H9 (cell line): ENCODE results near the gene TRIM60. TPM values are rescaled to one million over a fixed set of nuclear protein-coding genes. Genes with fewer than 3 reads are reported as not detected.

Experiments used
- DNase-seq: peaks from one replicate; pipeline ENCODE4 v3.0.0-alpha.2; 2017
- H2AFZ ChIP-seq: one replicate; pipeline ENCODE4 v1.6.1; 2013; ENCODE audit warnings: mild to moderate bottlenecking, low read length, control low read depth, moderate library complexity
- H2AK5ac ChIP-seq: 2 replicates; pipeline ENCODE4 v1.6.1; 2013; ENCODE audit warnings: low read length, control low read depth, mixed read lengths; ENCODE audit not compliant: insufficient read length
- H2BK120ac ChIP-seq: one replicate; pipeline ENCODE4 v1.6.1; 2013; ENCODE audit warnings: low read depth, mild to moderate bottlenecking, low read length, control low read depth, inconsistent platforms; ENCODE audit not compliant: poor library complexity, severe bottlenecking
- H2BK12ac ChIP-seq: 2 replicates; pipeline ENCODE4 v1.6.1; 2013; ENCODE audit warnings: low read length, control low read depth, mixed read lengths, low read depth; ENCODE audit not compliant: insufficient read length
- H2BK15ac ChIP-seq: 2 replicates; pipeline ENCODE4 v1.6.1; 2013; ENCODE audit warnings: low read depth, low read length, control low read depth
- H2BK20ac ChIP-seq: one replicate; pipeline ENCODE4 v1.6.1; 2013; ENCODE audit warnings: low read depth, mild to moderate bottlenecking, low read length, control low read depth, inconsistent platforms; ENCODE audit not compliant: poor library complexity, severe bottlenecking
- H2BK5ac ChIP-seq: 2 replicates; pipeline ENCODE4 v1.6.1; 2013; ENCODE audit warnings: low read length, control low read depth, mixed read lengths; ENCODE audit not compliant: insufficient read length
- H3K14ac ChIP-seq: 2 replicates; pipeline ENCODE4 v1.6.1; 2013; ENCODE audit warnings: low read length, control low read depth; ENCODE audit not compliant: insufficient read depth
- H3K18ac ChIP-seq: 2 replicates; pipeline ENCODE4 v1.6.1; 2013; ENCODE audit warnings: low read depth, mild to moderate bottlenecking, mixed read lengths, low read length, control low read depth; ENCODE audit not compliant: insufficient read length
- H3K23ac ChIP-seq: 2 replicates; pipeline ENCODE4 v1.6.1; 2013; ENCODE audit warnings: low read length, control low read depth, mixed read lengths, low read depth; ENCODE audit not compliant: insufficient read length
- H3K23me2 ChIP-seq: 2 replicates; pipeline ENCODE4 v1.6.1; 2013; ENCODE audit warnings: low read depth, mild to moderate bottlenecking, mixed read lengths, low read length, control low read depth; ENCODE audit not compliant: insufficient read length, poor library complexity, severe bottlenecking
- H3K27ac ChIP-seq: 2 replicates; pipeline ENCODE4 v1.5.1; 2013; ENCODE audit warnings: low read length, control low read depth, mixed read lengths, low read depth; ENCODE audit not compliant: insufficient read length
- H3K27me3 ChIP-seq: 2 replicates; pipeline ENCODE4 v1.6.1; 2013; ENCODE audit warnings: low read length, control low read depth, inconsistent platforms; ENCODE audit not compliant: insufficient read depth
- H3K4ac ChIP-seq: 2 replicates; pipeline ENCODE4 v1.6.1; 2013; ENCODE audit warnings: low read depth, mild to moderate bottlenecking, control low read depth, inconsistent platforms, low read length, moderate library complexity
- H3K4me1 ChIP-seq: 2 replicates; pipeline ENCODE4 v1.6.1; 2013; ENCODE audit warnings: low read length, control low read depth, inconsistent platforms; ENCODE audit not compliant: insufficient read depth
- H3K4me2 ChIP-seq: 2 replicates; pipeline ENCODE4 v1.6.1; 2013; ENCODE audit warnings: low read length, control low read depth, mixed read lengths; ENCODE audit not compliant: insufficient read length, insufficient read depth
- H3K56ac ChIP-seq: 2 replicates; pipeline ENCODE4 v1.6.1; 2013; ENCODE audit warnings: low read depth, mild to moderate bottlenecking, mixed read lengths, low read length, control low read depth; ENCODE audit not compliant: insufficient read length
- H3K79me1 ChIP-seq: 2 replicates; pipeline ENCODE4 v1.6.1; 2013; ENCODE audit warnings: low read depth, mild to moderate bottlenecking, moderate library complexity, low read length, control low read depth, inconsistent platforms; ENCODE audit not compliant: insufficient read depth, poor library complexity, severe bottlenecking
- H3K79me2 ChIP-seq: 2 replicates; pipeline ENCODE4 v1.6.1; 2013; ENCODE audit warnings: low read length, control low read depth, inconsistent platforms; ENCODE audit not compliant: insufficient read depth
- H3K9ac ChIP-seq: 2 replicates; pipeline ENCODE4 v1.6.1; 2013; ENCODE audit warnings: low read length, control low read depth, mixed read lengths; ENCODE audit not compliant: insufficient read length; ENCODE audit errors: extremely low read depth
- H3K9me3 ChIP-seq: one replicate; pipeline ENCODE4 v1.6.1; 2013; ENCODE audit warnings: low read depth, low read length, inconsistent platforms; ENCODE audit not compliant: control insufficient read depth
- H3T11ph ChIP-seq: one replicate; pipeline ENCODE4 v1.6.1; 2013; ENCODE audit warnings: mild to moderate bottlenecking, low read length, control low read depth, inconsistent platforms
- H4K20me1 ChIP-seq: one replicate; pipeline ENCODE4 v1.6.1; 2013; ENCODE audit not compliant: control insufficient read depth, insufficient read length, insufficient read depth
- H4K5ac ChIP-seq: 2 replicates; pipeline ENCODE4 v1.6.1; 2013; ENCODE audit warnings: low read depth, mild to moderate bottlenecking, mixed read lengths, low read length, control low read depth; ENCODE audit not compliant: insufficient read length
- H4K8ac ChIP-seq: replicated peaks from 2 replicates; pipeline ENCODE4 v1.6.1; 2013; ENCODE audit warnings: low read length, control low read depth, mixed read lengths, low read depth; ENCODE audit not compliant: insufficient read length
- H4K91ac ChIP-seq: 2 replicates; pipeline ENCODE4 v1.6.1; 2013; ENCODE audit warnings: low read depth, mild to moderate bottlenecking, moderate library complexity, mixed read lengths, low read length, control low read depth; ENCODE audit not compliant: insufficient read length
- H3K27ac Mint-ChIP-seq, 3 experiments: 2 replicates in 2 of 3; 3 replicates in 1 of 3; pipeline ENCODE4 v1.8.0; 2020 to 2021; ENCODE audit warnings: mixed read lengths in 3 of 3, mild to moderate bottlenecking in 1 of 3, moderate library complexity in 1 of 3
- H3K27me3 Mint-ChIP-seq: 2 replicates; pipeline ENCODE4 v1.8.0; 2021; ENCODE audit warnings: low read depth, mild to moderate bottlenecking, moderate library complexity, mixed read lengths
- H3K36me3 Mint-ChIP-seq, 3 experiments: 2 replicates in 2 of 3; 3 replicates in 1 of 3; pipeline ENCODE4 v1.8.0; 2020 to 2021; ENCODE audit warnings: low read depth in 3 of 3, mixed read lengths in 3 of 3; ENCODE audit not compliant: insufficient read depth in 1 of 3
- H3K4me1 Mint-ChIP-seq, 2 experiments: 2 replicates each; pipeline ENCODE4 v1.8.0; 2020; ENCODE audit warnings: mixed read lengths in 2 of 2
- H3K4me3 Mint-ChIP-seq, 2 experiments: 2 replicates in 1 of 2; 3 replicates in 1 of 2; pipeline ENCODE4 v1.8.0; 2020 to 2021; ENCODE audit warnings: mild to moderate bottlenecking in 2 of 2, mixed read lengths in 2 of 2, moderate library complexity in 1 of 2
- H3K9me3 Mint-ChIP-seq, 2 experiments: 2 replicates in 1 of 2; 3 replicates in 1 of 2; pipeline ENCODE4 v1.8.0; 2020; ENCODE audit warnings: mild to moderate bottlenecking in 2 of 2, mixed read lengths in 2 of 2, moderate library complexity in 1 of 2
- CTCF ChIP-seq: fragments of 200-600 bp; sonication (generic); conservative IDR thresholded peaks from 3 replicates; pipeline ENCODE4 v1.8.0; 2021; ENCODE audit warnings: antibody characterized with exemption, mild to moderate bottlenecking
- WGBS: extraction: QIAGEN DNeasy Blood & Tissue Kit; methylation state at CpG from one replicate; pipeline ENCODE4 v1.1.7; 2013; ENCODE audit warnings: missing lambda C conversion rate, low lambda C conversion rate, mixed read lengths; ENCODE audit not compliant: insufficient read length; ENCODE audit errors: extremely low coverage; 5-methylcytosine and 5-hydroxymethylcytosine counted together
- total RNA-seq: library from RNA; stranded (reverse); gene quantifications from 2 replicates; pipeline ENCODE4 v1.2.1, GENCODE V29; 2021

Gene TRIM60
- total RNA-seq, 1 experiment from 2014 or later: not detected

- no peak overlapping the region for H3K23ac ChIP-seq
- no peak overlapping the region for H4K8ac ChIP-seq
- no peak overlapping the region for H2AFZ ChIP-seq
- H3K4me2 ChIP-seq: no peak overlapping the region
- H3K18ac ChIP-seq: no peak overlapping the region
- Mint-ChIP-seq H3K27ac (no peak overlapping the region), H3K9me3 (no peaks in the 10 kb centered on the region), H3K4me3 (no peak overlapping the region), H3K36me3 (no peaks in the 10 kb centered on the region), H3K27me3 (peaks cover 4% of the 10 kb centered on the region; the same call in 1 of the 2 replicates), H3K4me1 (peaks cover 9 to 11% of the 10 kb centered on the region in 2 experiments)
- no peaks in the 10 kb centered on the region for H3K4me1 ChIP-seq
- no peaks in the 10 kb centered on the region for H3K79me1 ChIP-seq
- no peak overlapping the region for H3K14ac ChIP-seq
- H2AK5ac ChIP-seq: no peak overlapping the region
- no peak overlapping the region for H3K56ac ChIP-seq
- no peak overlapping the region for H3K27ac ChIP-seq
- H3K27me3 ChIP-seq: no peaks in the 10 kb centered on the region
- no peak overlapping the region for H2BK15ac ChIP-seq
- H3K9ac ChIP-seq: no peak overlapping the region
- no peak overlapping the region for H3K4ac ChIP-seq
- H2BK20ac ChIP-seq: no peak overlapping the region
- no peak overlapping the region for H3T11ph ChIP-seq
- no peak overlapping the region for H2BK12ac ChIP-seq
- peaks cover 3% of the 10 kb centered on the region for H3K23me2 ChIP-seq
- H4K5ac ChIP-seq: no peak overlapping the region
- no peak for DNase-seq
- H2BK5ac ChIP-seq: no peak overlapping the region
- H4K91ac ChIP-seq: no peak overlapping the region
- no peak overlapping the region for H2BK120ac ChIP-seq
- no peak for TF ChIP-seq CTCF
- no peaks in the 10 kb centered on the region for H3K9me3 ChIP-seq
- H3K79me2 ChIP-seq: no peaks in the 10 kb centered on the region
- no CpG with 5 or more reads among the region's 5 CpGs for WGBS
- H4K20me1 ChIP-seq: no peaks in the 10 kb centered on the region
Observed at GRCh38 chr4:165009493-165010227, 22.1 kb upstream of the TRIM60 start.
